Inflammatory macrophage treated with lipopolysaccharide for 4 hours (primary cell): ENCODE data around the gene EBP.
"Not testable (repeated sequence)": the region's sequence is repeated elsewhere in the genome, so short reads cannot be mapped to it uniquely, and the experiment has no call there.

Source experiments
- DNase-seq: peaks from one replicate; pipeline ENCODE4 v3.0.0-alpha.2; 2020

The EBP gene

GRCh38 chrX:48531358-48531959 lies 9.9 kb downstream of the EBP start:
- DNase-seq, result peak; percentile 72

- DNase-seq, result peak; percentile 53
Measured at GRCh38 chrX:48532161-48532560, 10.6 kb downstream of the EBP start.

GRCh38 chrX:48533165-48533564 lies 11.6 kb downstream of the EBP start:
- no peak for DNase-seq

GRCh38 chrX:48538641-48539344 lies 17.2 kb downstream of the EBP start:
- no peak for DNase-seq

- peak; percentile 98 for DNase-seq
Measured at GRCh38 chrX:48539345-48540027, 17.9 kb downstream of the EBP start, which contains the start of gene TBC1D25. Gene TBC1D25 (plus strand): TSS chrX:48539714. CDS start chrX:48539798, 84 bp downstream.

- peak; percentile 52 for DNase-seq
Measured at GRCh38 chrX:48540028-48540375, 18.4 kb downstream of the EBP start.

- no peak for DNase-seq
Measured at GRCh38 chrX:48540480-48540879, 18.9 kb downstream of the EBP start.

- DNase-seq, result no peak
Measured at GRCh38 chrX:48541140-48541814, 19.7 kb downstream of the EBP start.

GRCh38 chrX:48548871-48549270 lies 27.3 kb downstream of the EBP start:
- no peak for DNase-seq

- not testable (repeated sequence) for DNase-seq
Measured at GRCh38 chrX:48555731-48556325, 34.2 kb downstream of the EBP start.

- peak; percentile 53 for DNase-seq
Measured at GRCh38 chrX:48558271-48558670, 36.7 kb downstream of the EBP start.

GRCh38 chrX:48559636-48560035 lies 38.0 kb downstream of the EBP start:
- DNase-seq, result no peak

GRCh38 chrX:48560056-48560455 lies 38.4 kb downstream of the EBP start:
- DNase-seq, result no peak

GRCh38 chrX:48560681-48561080 lies 39.1 kb downstream of the EBP start:
- DNase-seq, result no peak

GRCh38 chrX:48569958-48570357 lies 48.4 kb downstream of the EBP start:
- DNase-seq, result peak; percentile 46

GRCh38 chrX:48573690-48574269 lies 52.2 kb downstream of the EBP start:
- DNase-seq, result peak; percentile 61

- peak; percentile 94 for DNase-seq
Measured at GRCh38 chrX:48574270-48575266, 53.0 kb downstream of the EBP start, which contains the start of gene RBM3. Gene RBM3 (plus strand): TSS chrX:48574484. CDS start chrX:48575181, 697 bp downstream.

- DNase-seq, result no peak
Measured at GRCh38 chrX:48575642-48576041, 54.0 kb downstream of the EBP start.

GRCh38 chrX:48576108-48576507 lies 54.5 kb downstream of the EBP start:
- DNase-seq, result no peak
